Left cardiac atrium (tissue), 4 donors: ENCODE data around the gene ATAD3A. TPM values are rescaled to one million over a fixed set of nuclear protein-coding genes. Genes with fewer than 3 reads are reported as not detected.
A peak's percentile ranks its signal among the peaks of the same experiment; 100 is the strongest.
"Not testable (repeated sequence)": the region's sequence is repeated elsewhere in the genome, so short reads cannot be mapped to it uniquely, and the experiment has no call there.

Experiments
- ATAC-seq, 2 donors: fragments of 200-7000 bp; cut with Tn5 transposase; one replicate each; pipeline ENCODE4 v1.9.1; 2020; ENCODE audit warnings: mild to moderate bottlenecking in 2 of 2, moderate library complexity in 2 of 2
- DNase-seq: peaks from one replicate; pipeline ENCODE4 v3.0.0-alpha.2; 2020
- intact Hi-C, 2 donors: fragments of 100-400 bp; cut with DNase I; formaldehyde crosslinking; loops; one replicate each; pipeline versions ENCODE4 v1.14.1 to v1.15.1; 2022 to 2023
- total RNA-seq, 2 donors: library from RNA; stranded (reverse); fragmentation: NEBNext Ultra II Directional; extraction: Animal tissue kit (Norgen Biotek cat#: 25700); gene quantifications; one replicate each; pipeline ENCODE4 v1.2.1, GENCODE V29; 2021
- donor health status: DM: no; HTN: yes; CAD: no.
- donor health status: DM: no; HTN: yes; CAD: no; lungs with severe emphysema.
- donor health status: DM: yes; HTN: yes; CAD: no.
- donor health status: Dilated cardiomyopathy.

ATAD3A gene
- total RNA-seq, 2 donors from 2014 or later, result 14.1 to 24.3 TPM

DNA sequence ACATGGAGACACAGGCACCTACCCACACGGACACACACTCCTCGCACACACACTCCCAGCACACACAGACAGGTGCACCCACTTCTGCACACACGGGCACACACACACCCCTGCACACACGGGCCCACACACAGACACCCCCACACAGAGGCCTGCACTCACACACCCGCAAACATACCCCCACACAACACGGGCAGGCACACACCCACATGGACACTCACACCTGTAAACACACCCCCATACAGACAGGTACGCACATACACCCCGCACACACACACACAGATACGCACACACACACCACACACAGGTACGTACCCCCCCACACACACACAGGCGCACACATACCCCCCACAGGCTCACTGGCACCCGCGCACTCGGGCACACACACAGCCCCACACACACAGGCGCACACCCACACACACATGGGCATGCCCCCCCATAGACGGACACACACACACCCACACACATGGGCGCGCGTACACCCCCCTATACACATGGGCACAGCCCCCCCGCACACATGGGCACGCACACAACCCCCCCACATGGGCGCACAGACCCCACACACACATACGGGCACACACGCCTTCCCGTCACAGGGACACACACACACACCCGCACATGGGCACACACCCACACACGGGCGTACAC is 6.1 kb downstream of the ATAD3A start:
- intact Hi-C loops, result no loop called here
- no peak for DNase-seq
- no peak for ATAC-seq

- intact Hi-C loops, ATAC-seq, DNase-seq: not testable (repeated sequence)
These were observed 6.7 kb downstream of the ATAD3A start for GRCh38 chr1:1518621-1519007.

- DNase-seq, intact Hi-C loops, ATAC-seq: not testable (repeated sequence)
These were observed 8.0 kb downstream of the ATAD3A start for GRCh38 chr1:1519805-1520505.

DNA sequence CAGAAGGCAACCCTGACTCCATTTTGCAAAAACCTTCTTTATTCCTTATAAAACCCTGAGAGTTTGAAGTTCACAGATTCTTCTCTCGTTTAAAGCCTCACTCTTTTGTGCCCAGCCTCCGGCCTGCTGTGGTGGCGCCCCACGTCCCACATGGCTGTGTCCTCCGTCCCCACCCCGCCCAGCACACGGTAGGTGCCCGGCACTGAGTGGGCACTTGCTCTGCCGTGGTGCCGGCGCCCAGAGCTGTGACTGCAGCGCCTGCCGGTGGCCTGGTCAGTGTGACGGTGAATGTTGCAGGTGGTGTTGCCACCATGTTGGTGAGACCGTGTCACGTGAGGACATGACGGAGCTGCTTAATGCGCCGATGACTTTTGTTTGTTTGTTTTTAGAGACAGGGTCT is 9.4 kb downstream of the ATAD3A start:
- ATAC-seq (no peak), DNase-seq (no peak)
- intact Hi-C loops, result no loop called here

DNA sequence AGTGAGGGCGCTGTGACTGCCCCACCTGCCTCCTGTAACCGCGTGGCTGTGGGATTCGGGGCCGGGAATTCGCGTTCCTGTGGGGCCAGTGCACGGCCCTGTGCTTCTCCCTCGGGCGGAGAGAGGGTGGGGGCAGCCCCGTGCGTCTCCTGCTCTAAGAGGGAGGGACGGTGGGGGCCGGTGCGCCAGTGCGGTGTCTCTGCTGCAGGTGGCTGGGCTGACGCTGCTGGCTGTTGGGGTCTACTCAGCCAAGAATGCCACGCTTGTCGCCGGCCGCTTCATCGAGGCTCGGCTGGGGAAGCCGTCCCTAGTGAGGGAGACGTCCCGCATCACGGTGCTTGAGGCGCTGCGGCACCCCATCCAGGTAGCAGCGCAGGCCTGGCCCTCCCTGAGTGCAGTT is 10.6 kb downstream of the ATAD3A start:
- ATAC-seq, DNase-seq, intact Hi-C loops: not testable (repeated sequence)

- intact Hi-C loops, DNase-seq, ATAC-seq: not testable (repeated sequence)
These were observed 11.3 kb downstream of the ATAD3A start for GRCh38 chr1:1523226-1523625.

- DNase-seq, ATAC-seq, intact Hi-C loops: not testable (repeated sequence)
These were observed 11.7 kb downstream of the ATAD3A start for GRCh38 chr1:1523651-1524050.

- DNase-seq, ATAC-seq, intact Hi-C loops: not testable (repeated sequence)
These were observed 12.9 kb downstream of the ATAD3A start for GRCh38 chr1:1524750-1525383.

- ATAC-seq, intact Hi-C loops, DNase-seq: not testable (repeated sequence)
These were observed 14.5 kb downstream of the ATAD3A start for GRCh38 chr1:1526476-1526875.

DNA sequence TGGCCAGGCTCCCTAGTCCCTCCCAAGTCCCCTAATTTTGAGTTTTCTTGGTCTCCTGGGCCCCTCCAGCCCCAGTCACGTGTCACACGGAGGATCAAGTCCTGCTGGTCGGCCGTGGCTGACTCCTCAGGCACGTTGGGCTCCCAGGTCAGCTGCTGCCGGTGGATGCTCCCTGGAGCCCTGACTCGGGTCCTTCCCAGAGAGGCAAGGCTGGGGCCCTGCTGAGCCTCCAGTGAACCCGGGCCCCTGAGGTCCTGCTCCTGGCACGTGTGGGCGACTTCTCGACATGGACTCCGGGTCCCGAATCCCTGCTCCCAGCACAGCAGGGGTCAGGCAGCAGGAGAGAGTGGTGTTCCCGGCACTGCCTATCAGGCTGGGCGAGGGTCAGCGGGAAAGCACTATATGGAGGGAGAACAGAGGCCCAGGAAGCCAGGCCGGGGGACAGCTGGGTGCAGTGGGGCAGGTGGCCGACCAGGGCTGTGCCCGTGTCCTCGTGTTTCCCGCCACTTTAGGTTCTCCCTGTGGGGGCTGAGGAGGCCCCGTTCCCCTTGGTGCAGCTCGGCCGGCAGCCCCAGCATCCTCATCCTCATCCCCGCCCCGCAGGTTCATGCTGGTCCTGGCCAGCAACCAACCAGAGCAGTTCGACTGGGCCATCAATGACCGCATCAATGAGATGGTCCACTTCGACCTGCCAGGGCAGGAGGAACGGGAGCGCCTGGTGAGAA is 15.3 kb downstream of the ATAD3A start:
- ATAC-seq (no peak), DNase-seq (no peak)
- intact Hi-C loops, result no loop called here

- ATAC-seq, result no peak
- DNase-seq, result no peak
- intact Hi-C loops, result no loop called here
These were observed 16.6 kb downstream of the ATAD3A start for GRCh38 chr1:1528301-1529267.

- intact Hi-C loops, result no loop called here
- ATAC-seq, result no peak
- DNase-seq, result no peak
These were observed 17.4 kb downstream of the ATAD3A start for GRCh38 chr1:1529321-1529720.

DNA sequence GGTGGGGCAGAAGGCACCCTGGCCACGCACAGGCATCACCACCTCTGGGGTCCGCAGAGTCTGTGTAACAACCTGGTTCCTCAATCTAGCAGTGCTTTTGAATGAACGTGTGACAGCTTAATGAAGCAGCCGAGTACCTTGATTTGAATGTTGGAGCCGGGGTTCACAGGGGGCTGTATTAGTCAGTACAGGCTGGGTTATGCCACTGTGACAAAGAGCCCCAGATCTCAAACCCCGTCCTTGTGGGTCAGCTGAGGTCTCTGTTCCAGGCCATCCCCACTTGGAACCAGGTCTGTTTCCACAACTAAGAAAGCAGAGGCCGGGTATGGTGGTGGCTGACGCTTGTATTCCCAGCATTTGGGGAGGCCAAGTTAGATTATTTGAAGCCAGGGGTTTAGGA is 18.0 kb downstream of the ATAD3A start:
- DNase-seq, result no peak
- ATAC-seq, result no peak
- intact Hi-C loops, result no loop called here

- DNase-seq (no peak), ATAC-seq (no peak)
- intact Hi-C loops, result no loop called here
These were observed 20.0 kb downstream of the ATAD3A start for GRCh38 chr1:1531947-1532346.

DNA sequence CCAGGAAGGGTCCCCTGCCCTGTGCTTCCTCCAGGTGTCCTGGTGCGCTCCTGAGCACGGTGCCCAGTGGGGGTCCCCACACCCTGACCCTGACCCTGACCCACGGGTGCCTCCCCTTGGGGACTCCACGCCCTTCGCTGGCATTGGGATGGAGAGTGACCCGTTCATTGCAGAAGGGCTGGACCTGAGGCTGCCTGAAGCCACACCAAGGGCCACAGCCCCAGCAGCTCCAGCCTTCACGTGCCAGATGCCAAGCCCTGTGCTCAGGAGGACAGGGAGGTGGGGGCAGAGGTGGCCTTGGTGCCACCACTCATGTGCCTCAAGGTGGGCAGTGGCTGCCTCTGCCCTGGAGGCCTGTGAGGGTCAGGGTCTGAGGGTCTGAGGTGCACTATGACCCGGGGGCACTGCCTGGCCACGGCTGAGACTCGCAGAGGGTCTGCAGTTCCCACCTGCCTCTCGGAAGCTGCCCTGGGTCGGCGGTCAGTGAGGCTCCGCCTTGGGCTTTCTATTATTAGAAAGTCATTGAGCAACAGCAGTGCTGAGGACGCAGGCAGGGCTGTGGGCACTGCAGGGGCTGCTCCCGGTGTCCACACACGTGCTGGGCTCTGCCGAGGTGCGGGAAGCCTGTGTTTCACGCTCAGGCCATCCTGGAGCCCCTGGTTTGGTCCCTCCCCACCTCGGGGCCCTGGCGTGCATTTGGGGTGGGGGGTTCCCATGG is 21.4 kb downstream of the ATAD3A start:
- DNase-seq, intact Hi-C loops: not testable (repeated sequence)
- peak; percentile 27 to 71 for ATAC-seq

DNA sequence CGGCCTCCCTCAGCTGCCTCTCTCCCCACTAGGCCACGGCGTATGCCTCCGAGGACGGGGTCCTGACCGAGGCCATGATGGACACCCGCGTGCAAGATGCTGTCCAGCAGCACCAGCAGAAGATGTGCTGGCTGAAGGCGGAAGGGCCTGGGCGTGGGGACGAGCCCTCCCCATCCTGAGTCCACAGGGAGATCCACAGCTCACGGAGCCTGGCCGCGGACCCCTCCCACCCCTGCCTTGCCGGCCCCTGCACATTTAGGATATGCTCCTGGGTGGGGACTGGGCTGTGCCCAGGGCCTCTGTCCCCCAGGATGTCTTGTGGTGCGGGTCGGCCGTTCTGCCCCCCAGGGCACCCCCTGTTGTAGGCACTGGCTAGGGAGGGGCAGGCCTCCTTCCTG is 21.9 kb downstream of the ATAD3A start:
- DNase-seq, ATAC-seq, intact Hi-C loops: not testable (repeated sequence)

DNA sequence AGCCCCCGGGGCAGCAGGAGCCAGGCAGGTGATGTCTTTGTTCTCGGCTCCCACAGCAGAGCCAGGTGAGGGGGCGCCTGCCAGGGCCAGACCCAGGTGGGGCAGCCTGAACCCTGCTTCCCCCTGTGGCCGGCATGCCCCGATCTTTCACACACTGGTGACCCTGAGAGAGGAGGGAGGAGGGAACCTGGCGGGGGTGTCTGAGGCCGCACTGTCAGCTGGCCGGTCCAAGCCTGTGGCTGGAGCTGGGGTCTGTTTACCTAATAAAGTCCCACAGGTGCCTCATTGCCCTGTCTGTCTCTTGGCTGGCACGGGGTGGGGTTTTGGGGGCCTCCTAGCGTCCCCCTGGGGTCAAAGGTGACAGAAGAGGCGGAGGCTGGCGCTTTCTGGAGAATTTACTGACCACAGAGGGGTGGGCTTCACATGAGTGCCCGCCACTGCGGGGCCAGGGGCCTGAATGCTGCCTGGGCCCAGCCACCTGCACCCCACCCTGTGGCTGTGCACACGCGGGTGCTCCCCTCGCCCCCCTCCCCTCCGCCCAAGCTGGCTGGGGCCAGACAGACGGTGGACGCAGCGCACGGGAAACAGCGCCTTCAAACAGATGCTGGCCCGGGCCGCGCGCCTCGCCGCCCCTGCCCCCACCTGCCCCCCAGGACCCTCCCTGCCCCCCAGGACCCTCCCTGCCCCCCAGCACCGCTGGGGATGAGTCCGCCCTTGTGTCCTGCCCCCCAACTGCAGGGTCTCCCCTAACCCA is 22.6 kb downstream of the ATAD3A start:
- ATAC-seq, result no peak
- no peak for DNase-seq

More for the DNA sequence above, 22.6 kb downstream of the ATAD3A start:
- intact Hi-C loops, result no loop called here
